MM.1S (cell line): ENCODE data around the gene ATMIN.

ENCODE experiments used
- DNase-seq: peaks from one replicate; pipeline ENCODE4 v3.0.0-alpha.2; 2015
- H2AFZ ChIP-seq: fragments of 300-600 bp; sonication (generic); 2 replicates; pipeline ENCODE4 v1.6.0; 2016; ENCODE audit warnings: antibody characterized with exemption, low read length
- H3F3A ChIP-seq: fragments of 300-600 bp; sonication (generic); 2 replicates; pipeline ENCODE4 v1.6.1; 2016; ENCODE audit warnings: mild to moderate bottlenecking, antibody characterized with exemption, low read length, moderate library complexity, mixed read lengths; ENCODE audit not compliant: insufficient read depth
- H3K27ac ChIP-seq: fragments of 300-600 bp; sonication (generic); 2 replicates; pipeline ENCODE4 v1.5.1; 2016; ENCODE audit warnings: mild to moderate bottlenecking, low read length
- H3K27me3 ChIP-seq: fragments of 300-600 bp; sonication (generic); replicated peaks from 2 replicates; pipeline ENCODE4 v1.6.0; 2016; ENCODE audit warnings: low read length; ENCODE audit not compliant: insufficient read depth
- H3K36me3 ChIP-seq: fragments of 300-600 bp; sonication (generic); replicated peaks from 2 replicates; pipeline ENCODE4 v1.6.1; 2016; ENCODE audit warnings: mild to moderate bottlenecking, low read length, mixed read lengths; ENCODE audit not compliant: insufficient read depth
- H3K4me1 ChIP-seq: fragments of 300-600 bp; sonication (generic); 2 replicates; pipeline ENCODE4 v1.6.1; 2016; ENCODE audit warnings: low read length, mixed read lengths
- H3K4me2 ChIP-seq: fragments of 300-600 bp; sonication (generic); 2 replicates; pipeline ENCODE4 v1.6.0; 2016; ENCODE audit warnings: low read depth, low read length
- H3K4me3 ChIP-seq: fragments of 300-600 bp; sonication (generic); 2 replicates; pipeline ENCODE4 v1.5.1; 2016; ENCODE audit warnings: low read length, mixed read lengths
- H3K79me2 ChIP-seq: fragments of 300-600 bp; sonication (generic); 2 replicates; pipeline ENCODE4 v1.6.1; 2016; ENCODE audit warnings: mixed run types, low read length, mixed read lengths
- H3K9ac ChIP-seq: fragments of 300-600 bp; sonication (generic); 2 replicates; pipeline ENCODE4 v1.6.1; 2016; ENCODE audit warnings: low read length, mixed read lengths
- H3K9me2 ChIP-seq: fragments of 300-600 bp; sonication (generic); replicated peaks from 2 replicates; pipeline ENCODE4 v1.6.1; 2016; ENCODE audit warnings: mild to moderate bottlenecking, low read length, mixed read lengths; ENCODE audit not compliant: insufficient read depth
- H3K9me3 ChIP-seq: fragments of 300-600 bp; sonication (generic); replicated peaks from 2 replicates; pipeline ENCODE4 v1.6.1; 2016; ENCODE audit warnings: mild to moderate bottlenecking, low read length, mixed read lengths; ENCODE audit not compliant: insufficient read depth
- H4K20me1 ChIP-seq: fragments of 300-600 bp; sonication (generic); 2 replicates; pipeline ENCODE4 v1.6.1; 2016; ENCODE audit warnings: mild to moderate bottlenecking, low read length, moderate library complexity, mixed read lengths; ENCODE audit not compliant: insufficient read depth
- EZH2 ChIP-seq: fragments of 300-600 bp; sonication (generic); optimal IDR thresholded peaks from 2 replicates; pipeline ENCODE3; 2017; ENCODE audit warnings: low read depth, mild to moderate bottlenecking, antibody characterized with exemption, low read length, mixed read lengths
- EZH2phosphoT487 ChIP-seq: fragments of 300-600 bp; sonication (generic); IDR thresholded peaks from 2 replicates; pipeline ENCODE4 v1.6.1; 2018; ENCODE audit warnings: antibody characterized with exemption, low read length
- TF ChIP-seq, protein P1 (sequence below): fragments of 300-600 bp; sonication (generic); IDR thresholded peaks from 2 replicates; pipeline ENCODE4 v1.5.1; 2016; ENCODE audit warnings: antibody characterized with exemption, low read length, mixed read lengths

Gene ATMIN

DNA sequence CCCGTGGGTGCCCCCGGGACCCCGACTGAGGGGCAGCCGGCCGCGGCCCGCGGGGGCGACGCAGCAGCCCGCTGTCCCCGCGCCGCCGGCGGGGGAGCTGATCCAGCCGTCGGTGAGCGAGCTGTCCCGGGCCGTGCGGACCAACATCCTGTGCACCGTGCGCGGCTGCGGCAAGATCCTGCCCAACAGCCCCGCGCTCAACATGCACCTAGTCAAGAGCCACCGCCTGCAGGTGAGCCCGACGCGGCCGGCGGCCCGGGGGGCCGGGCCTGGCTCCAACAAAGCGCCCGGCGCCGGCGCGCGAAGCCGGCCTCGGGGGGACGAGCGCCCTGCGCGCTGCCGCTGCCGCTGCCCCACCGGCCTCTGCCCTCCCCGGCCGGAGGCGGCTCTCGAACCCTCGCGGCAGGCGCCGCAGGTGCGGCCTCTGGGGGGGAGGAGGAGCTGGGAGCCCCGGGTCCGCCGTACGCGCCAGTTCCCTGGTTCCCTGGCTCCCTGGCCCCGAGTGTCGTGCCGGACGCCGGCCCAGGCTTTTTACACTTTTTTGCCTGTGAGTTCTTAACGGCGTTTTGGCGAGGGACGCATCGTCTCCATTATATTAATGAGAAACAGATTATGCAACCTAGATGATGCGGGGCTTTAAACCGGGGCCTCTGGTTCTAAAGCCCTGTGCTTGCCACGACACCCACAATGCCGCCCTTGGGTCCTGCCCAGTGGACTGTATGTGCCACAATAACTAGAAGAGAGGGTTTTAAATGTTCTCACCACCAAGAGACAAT is 521 bp downstream of the ATMIN start:
- Histone ChIP-seq H3K4me2 (peak overlapping the region; percentile 82; the same call in 1 of the 2 replicates), H3K9me3 (no peaks in the 10 kb centered on the region), H3F3A (no peaks in the 10 kb centered on the region), H4K20me1 (no peaks in the 10 kb centered on the region), H3K36me3 (no peaks in the 10 kb centered on the region), H3K79me2 (peaks cover 15% of the 10 kb centered on the region), H3K9me2 (no peaks in the 10 kb centered on the region), H3K9ac (peak overlapping the region; percentile 35; the same call in 1 of the 2 replicates), H3K4me1 (no peaks in the 10 kb centered on the region), H3K27me3 (no peaks in the 10 kb centered on the region), H2AFZ (0 out of 2 replicates have a peak overlapping the region, but pooled peaks have one; percentile 30), H3K4me3 (peak overlapping the region; percentile 61), H3K27ac (no peak overlapping the region)
- peak; percentile 39 for DNase-seq
- TF ChIP-seq EZH2phosphoT487, result no peak
- TF ChIP-seq, protein P1, sequence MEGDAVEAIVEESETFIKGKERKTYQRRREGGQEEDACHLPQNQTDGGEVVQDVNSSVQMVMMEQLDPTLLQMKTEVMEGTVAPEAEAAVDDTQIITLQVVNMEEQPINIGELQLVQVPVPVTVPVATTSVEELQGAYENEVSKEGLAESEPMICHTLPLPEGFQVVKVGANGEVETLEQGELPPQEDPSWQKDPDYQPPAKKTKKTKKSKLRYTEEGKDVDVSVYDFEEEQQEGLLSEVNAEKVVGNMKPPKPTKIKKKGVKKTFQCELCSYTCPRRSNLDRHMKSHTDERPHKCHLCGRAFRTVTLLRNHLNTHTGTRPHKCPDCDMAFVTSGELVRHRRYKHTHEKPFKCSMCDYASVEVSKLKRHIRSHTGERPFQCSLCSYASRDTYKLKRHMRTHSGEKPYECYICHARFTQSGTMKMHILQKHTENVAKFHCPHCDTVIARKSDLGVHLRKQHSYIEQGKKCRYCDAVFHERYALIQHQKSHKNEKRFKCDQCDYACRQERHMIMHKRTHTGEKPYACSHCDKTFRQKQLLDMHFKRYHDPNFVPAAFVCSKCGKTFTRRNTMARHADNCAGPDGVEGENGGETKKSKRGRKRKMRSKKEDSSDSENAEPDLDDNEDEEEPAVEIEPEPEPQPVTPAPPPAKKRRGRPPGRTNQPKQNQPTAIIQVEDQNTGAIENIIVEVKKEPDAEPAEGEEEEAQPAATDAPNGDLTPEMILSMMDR, result no peak
- no peak for TF ChIP-seq EZH2

DNA sequence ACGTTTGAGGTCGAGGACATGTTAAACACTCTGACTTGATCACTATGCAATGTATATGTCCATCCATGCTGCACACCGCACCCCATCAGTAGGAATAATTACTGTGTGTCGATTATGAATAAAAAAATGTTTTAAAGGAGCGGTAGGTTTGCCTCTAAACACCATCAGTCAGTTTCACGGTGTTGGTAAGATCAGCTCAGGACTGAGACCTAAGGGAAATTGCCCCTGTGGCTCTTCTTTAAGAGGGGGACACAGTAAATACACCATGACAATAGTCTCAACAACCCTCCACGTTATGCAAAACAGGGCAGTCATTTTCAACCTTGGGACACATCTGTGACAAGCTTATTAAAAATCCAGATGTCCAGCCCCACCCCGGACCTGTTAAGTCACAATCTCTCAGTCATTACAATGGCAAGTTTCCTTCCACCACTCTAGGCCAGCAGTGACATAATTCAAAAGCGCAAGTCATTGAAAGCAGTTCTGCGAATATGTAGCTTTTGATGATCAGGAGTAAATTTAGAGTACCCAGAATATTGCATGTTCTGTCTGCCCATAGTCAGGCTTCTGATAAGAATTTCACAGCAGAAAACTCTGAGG is 1.2 kb downstream of the ATMIN start:
- H3F3A ChIP-seq, result no peaks in the 10 kb centered on the region
- H4K20me1 ChIP-seq, result no peaks in the 10 kb centered on the region
- H3K9ac ChIP-seq, result peak overlapping the region; percentile 35; the same call in 1 of the 2 replicates
- peaks cover 15% of the 10 kb centered on the region for H3K79me2 ChIP-seq
- 0 out of 2 replicates have a peak overlapping the region, but pooled peaks have one; percentile 30 for H2AFZ ChIP-seq
- no peak for TF ChIP-seq EZH2
- TF ChIP-seq, protein P1, result no peak
- TF ChIP-seq EZH2phosphoT487, result no peak
- no peak for DNase-seq
- H3K9me3 ChIP-seq, result no peaks in the 10 kb centered on the region
- no peaks in the 10 kb centered on the region for H3K4me1 ChIP-seq
- H3K27ac ChIP-seq, result no peak overlapping the region
- H3K4me3 ChIP-seq, result peak overlapping the region; percentile 61
- no peaks in the 10 kb centered on the region for H3K27me3 ChIP-seq
- H3K4me2 ChIP-seq, result peak overlapping the region; percentile 82; the same call in 1 of the 2 replicates
- no peaks in the 10 kb centered on the region for H3K9me2 ChIP-seq
- no peaks in the 10 kb centered on the region for H3K36me3 ChIP-seq

GRCh38 chr16:81040131-81040530 is 4.5 kb downstream of the ATMIN start:
- no peak overlapping the region for H3K4me3 ChIP-seq
- no peak overlapping the region for H3K9ac ChIP-seq
- no peaks in the 10 kb centered on the region for H3F3A ChIP-seq
- H3K4me1 ChIP-seq, result no peaks in the 10 kb centered on the region
- H3K9me2 ChIP-seq, result no peaks in the 10 kb centered on the region
- H4K20me1 ChIP-seq, result no peaks in the 10 kb centered on the region
- peaks cover 15% of the 10 kb centered on the region for H3K79me2 ChIP-seq
- H3K27me3 ChIP-seq, result no peaks in the 10 kb centered on the region
- H3K4me2 ChIP-seq, result no peak overlapping the region
- DNase-seq, result no peak
- H3K9me3 ChIP-seq, result no peaks in the 10 kb centered on the region
- H3K36me3 ChIP-seq, result no peaks in the 10 kb centered on the region
- TF ChIP-seq, protein P1, result no peak
- TF ChIP-seq EZH2, result no peak
- no peak for TF ChIP-seq EZH2phosphoT487
- H2AFZ ChIP-seq, result no peak overlapping the region
- no peak overlapping the region for H3K27ac ChIP-seq
